Uterus (tissue), 2 donors: ENCODE measurements around the gene DCDC2.

ENCODE experiments used
- CTCF ChIP-seq, 4 experiments: fragments of 200-600 bp in 2 of 4; fragments of 450-650 bp in 2 of 4; sonication (generic) in 2 of 4; IDR thresholded peaks; one replicate each; pipeline ENCODE4 v1.5.1; 2016 to 2019; ENCODE audit warnings: antibody characterized with exemption in 4 of 4, mild to moderate bottlenecking in 2 of 4, moderate library complexity in 1 of 4
- POLR2A ChIP-seq, 2 donors: fragments of 450-650 bp; IDR thresholded peaks; one replicate each; pipeline ENCODE4 v1.6.1; 2016; ENCODE audit warnings: antibody characterized with exemption in 2 of 2, mild to moderate bottlenecking in 1 of 2, moderate library complexity in 1 of 2

- TF ChIP-seq CTCF (IDR thresholded peaks at IDR 0.05) (no peak), POLR2A (IDR thresholded peaks at IDR 0.05) (no peak)
These were observed 209.7 kb downstream of the DCDC2 start for GRCh38 chr6:24148154-24148570.
